ENCODE results near the gene SPSB1. TPM values are rescaled to one million over a fixed set of nuclear protein-coding genes. Genes with fewer than 3 reads are reported as not detected.

The SPSB1 gene
- 1 to 10 TPM in 2 of 3 donors, under 1 TPM in 1; 0.82 to 3.0 (median 1.5) TPM for total RNA-seq
- total RNA-seq (2013): 1.6 TPM

GRCh38 chr1:9292361-9293240, at the start of gene SPSB1:
SPSB1 (plus strand) TSS chr1:9292894; CDS start chr1:9355892, 62,998 bp downstream.
- H3K36me3 ChIP-seq (ENCODE audit: control insufficient read depth, insufficient read depth, low read length): no peaks in the 10 kb centered on the region
- no peak within 1 kb of the TSS for H3K27ac ChIP-seq (ENCODE audit: low read length)
- H3K4me1 ChIP-seq (ENCODE audit: control insufficient read depth, insufficient read depth, low read length): peaks cover 11% of the 10 kb centered on the region
- Mint-ChIP-seq H3K27me3 (ENCODE audit: low read depth in 2 of 2) (peaks cover 8 to 20% of the 10 kb centered on the region in 2 donors), H3K36me3 (peaks cover 8% of the 10 kb centered on the region), H3K4me3 (peak within 1 kb of the TSS; percentile 72), H3K27ac (peak within 1 kb of the TSS in 1 of 2 donors; percentile 14), H3K9me3 (peaks cover 3% of the 10 kb centered on the region in 2 donors), H3K4me1 (peaks cover 0 to 9% of the 10 kb centered on the region in 2 donors)
- H3K27me3 ChIP-seq (ENCODE audit: control insufficient read depth, insufficient read depth, low read length): peaks cover 5% of the 10 kb centered on the region
- 5% methylated on average over 118 of the region's 119 CpGs for WGBS (ENCODE audit: insufficient coverage)
- H3K4me3 ChIP-seq (ENCODE audit: low read length): peak within 1 kb of the TSS; percentile 52
- intact Hi-C loops (cut with micrococcal nuclease): no loop called here
- DNase-seq: peak; percentile 35 to 84
- TF ChIP-seq CTCF (IDR thresholded peaks at IDR 0.05): no peak
- peak; percentile 67 to 76 (median 70) for ATAC-seq
- peaks cover 8% of the 10 kb centered on the region for H3K9me3 ChIP-seq (ENCODE audit: control insufficient read depth, insufficient read depth, low read length)

GRCh38 chr1:9243066-9243739, 49.5 kb upstream of the SPSB1 start:
- Histone ChIP-seq H3K4me3 (ENCODE audit: low read length) (no peak overlapping the region), H3K36me3 (ENCODE audit: control insufficient read depth, insufficient read depth, low read length) (peaks cover 13% of the 10 kb centered on the region), H3K9me3 (ENCODE audit: control insufficient read depth, insufficient read depth, low read length) (no peaks in the 10 kb centered on the region), H3K27me3 (ENCODE audit: control insufficient read depth, insufficient read depth, low read length) (no peaks in the 10 kb centered on the region), H3K4me1 (ENCODE audit: control insufficient read depth, insufficient read depth, low read length) (peaks cover 24% of the 10 kb centered on the region), H3K27ac (ENCODE audit: low read length) (no peak overlapping the region)
- Mint-ChIP-seq H3K27ac (no peak overlapping the region), H3K4me1 (peaks cover 35 to 40% of the 10 kb centered on the region in 2 donors), H3K9me3 (no peaks in the 10 kb centered on the region), H3K4me3 (no peak overlapping the region), H3K36me3 (no peaks in the 10 kb centered on the region), H3K27me3 (ENCODE audit: low read depth in 2 of 2) (no peaks in the 10 kb centered on the region)
- 86% methylated on average over 7 of the region's 9 CpGs for WGBS (ENCODE audit: insufficient coverage)
- ATAC-seq (no peak), DNase-seq (no peak)
- intact Hi-C loops (cut with micrococcal nuclease): no loop called here
- no peak for TF ChIP-seq CTCF (IDR thresholded peaks at IDR 0.05)

GRCh38 chr1:9244501-9245229, 48.0 kb upstream of the SPSB1 start:
- H3K36me3 ChIP-seq (ENCODE audit: control insufficient read depth, insufficient read depth, low read length): peaks cover 16% of the 10 kb centered on the region
- peaks cover 22 to 25% of the 10 kb centered on the region in 2 donors for H3K4me1 Mint-ChIP-seq
- H3K27ac ChIP-seq (ENCODE audit: low read length): no peak overlapping the region
- H3K4me3 ChIP-seq (ENCODE audit: low read length): no peak overlapping the region
- no peaks in the 10 kb centered on the region for H3K9me3 Mint-ChIP-seq
- H3K27me3 ChIP-seq (ENCODE audit: control insufficient read depth, insufficient read depth, low read length): no peaks in the 10 kb centered on the region
- TF ChIP-seq CTCF (IDR thresholded peaks at IDR 0.05): no peak
- H3K4me3 Mint-ChIP-seq: no peak overlapping the region
- H3K4me1 ChIP-seq (ENCODE audit: control insufficient read depth, insufficient read depth, low read length): peaks cover 14% of the 10 kb centered on the region
- no peaks in the 10 kb centered on the region for H3K36me3 Mint-ChIP-seq
- no peaks in the 10 kb centered on the region for H3K9me3 ChIP-seq (ENCODE audit: control insufficient read depth, insufficient read depth, low read length)
- no peak for DNase-seq
- 63% methylated on average over 9 of the region's 9 CpGs for WGBS (ENCODE audit: insufficient coverage)
- intact Hi-C loops (cut with micrococcal nuclease): no loop called here
- ATAC-seq: no peak
- no peak overlapping the region for H3K27ac Mint-ChIP-seq
- H3K27me3 Mint-ChIP-seq (ENCODE audit: low read depth in 2 of 2): no peaks in the 10 kb centered on the region

Measured in natural killer cell (primary cell).